ENCODE data around the gene SETD3.

SETD3 gene

DNA sequence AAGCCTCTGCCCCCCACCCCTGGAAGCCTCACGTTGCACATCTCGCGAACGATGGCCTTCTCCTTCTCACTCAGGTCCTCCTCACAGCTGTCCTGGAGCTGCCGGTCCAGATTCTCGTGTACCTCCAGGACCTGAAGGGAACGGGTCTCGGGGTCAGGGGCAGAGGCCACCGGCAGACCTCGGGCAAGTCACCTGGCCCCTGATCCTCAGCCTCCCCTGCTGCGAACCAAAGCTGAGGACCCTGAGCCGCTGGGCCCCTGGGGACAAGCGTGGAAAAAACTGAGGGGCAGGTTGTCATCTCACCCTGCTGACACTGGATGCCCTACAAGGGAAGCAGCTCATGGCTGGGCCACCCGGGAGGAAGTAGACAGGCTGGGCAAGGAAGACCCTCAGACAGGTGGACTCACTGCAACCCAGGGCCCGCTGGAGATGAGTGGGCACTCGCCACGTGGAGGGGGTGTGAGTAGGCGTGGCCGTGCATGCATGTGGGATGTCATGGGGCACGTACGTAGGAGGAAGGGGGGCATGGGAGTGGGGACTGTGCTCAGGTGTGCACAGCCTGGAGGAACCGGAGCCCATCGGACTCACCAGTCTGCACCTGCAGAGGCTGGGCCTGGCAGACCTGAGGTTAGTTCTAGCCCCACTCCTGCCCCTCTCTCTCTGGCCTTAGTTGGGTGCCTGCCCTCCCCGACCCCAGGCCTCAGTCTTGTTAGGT lies 35.7 kb upstream of the SETD3 start:
- no peak for DNase-seq

DNA sequence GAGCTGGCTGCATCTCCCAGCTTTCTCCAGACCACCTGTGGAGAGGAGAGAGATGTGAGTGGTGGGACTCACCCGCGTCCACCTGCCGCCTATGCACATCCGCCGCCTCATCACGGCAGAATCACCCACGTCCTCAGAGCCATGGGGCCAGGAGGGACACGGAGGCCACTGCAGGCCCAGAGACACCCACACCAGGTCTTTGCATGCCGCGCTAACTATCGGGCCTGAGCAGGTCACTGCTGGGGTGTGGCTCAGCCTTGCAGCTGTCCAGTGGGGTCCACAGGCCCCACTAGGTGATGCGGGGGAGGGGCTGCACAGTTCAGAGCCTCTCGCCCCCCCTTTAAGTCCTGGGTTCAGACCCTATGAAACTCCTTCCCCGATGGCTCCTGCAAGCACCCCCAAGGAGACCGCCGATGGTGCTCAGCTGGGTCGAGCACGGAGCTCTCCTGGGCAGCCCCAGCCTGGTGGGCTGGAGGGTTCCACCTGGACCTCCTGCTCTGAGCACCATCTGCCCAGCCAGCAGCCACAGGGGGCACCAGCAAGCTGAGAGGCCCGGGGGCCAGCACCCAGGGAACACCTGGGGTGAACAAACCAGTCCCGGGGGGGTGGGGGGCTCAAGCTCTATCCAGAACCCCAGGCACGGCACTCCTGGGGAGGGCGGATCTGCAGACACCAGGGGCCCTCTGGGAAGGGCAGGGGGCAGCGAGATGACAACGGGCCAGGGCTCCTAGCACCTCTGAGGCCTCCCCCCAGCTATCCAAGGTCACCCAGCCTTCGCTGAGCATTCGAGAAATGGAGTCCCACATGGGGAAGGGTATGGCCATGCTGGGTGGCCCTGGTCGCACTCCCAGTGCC lies 34.9 kb upstream of the SETD3 start:
- DNase-seq, result no peak

DNA sequence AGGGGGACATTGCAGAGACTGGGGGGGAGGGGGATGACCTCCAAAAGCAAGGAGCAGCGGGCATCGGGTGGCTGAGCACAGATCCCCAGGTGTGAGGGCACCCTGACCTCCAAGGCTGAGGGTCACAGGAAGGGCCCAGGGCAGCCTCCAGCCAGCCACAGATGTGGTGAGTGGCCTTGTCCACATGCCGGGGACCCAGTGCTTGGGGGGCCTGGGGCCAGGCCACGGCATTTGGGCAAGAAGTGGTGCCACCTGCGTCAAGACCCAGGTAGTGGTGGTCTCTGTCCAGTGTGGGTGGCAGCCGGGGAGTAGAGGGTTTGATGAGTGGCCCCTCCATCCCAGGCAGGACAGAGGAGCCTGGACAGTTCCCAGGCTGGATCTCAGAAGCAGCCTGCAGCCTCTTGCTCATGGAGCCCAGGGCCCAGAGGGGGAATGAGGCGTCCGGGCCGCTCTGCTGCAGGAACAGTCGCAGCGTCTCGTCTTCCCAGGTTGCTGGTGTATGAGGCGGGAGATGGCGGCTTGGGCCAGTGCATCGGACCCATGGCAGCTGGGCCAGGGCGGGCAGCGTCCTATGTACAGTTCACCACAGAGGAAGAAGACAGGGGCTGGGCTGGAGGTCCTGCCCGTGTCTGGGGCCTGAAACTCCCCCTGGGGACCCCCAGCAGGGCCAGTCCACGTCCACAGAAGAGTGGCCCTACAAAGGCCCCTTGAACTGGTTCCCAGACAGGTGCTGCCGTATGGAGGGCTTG lies 34.1 kb upstream of the SETD3 start:
- DNase-seq, result no peak

DNA sequence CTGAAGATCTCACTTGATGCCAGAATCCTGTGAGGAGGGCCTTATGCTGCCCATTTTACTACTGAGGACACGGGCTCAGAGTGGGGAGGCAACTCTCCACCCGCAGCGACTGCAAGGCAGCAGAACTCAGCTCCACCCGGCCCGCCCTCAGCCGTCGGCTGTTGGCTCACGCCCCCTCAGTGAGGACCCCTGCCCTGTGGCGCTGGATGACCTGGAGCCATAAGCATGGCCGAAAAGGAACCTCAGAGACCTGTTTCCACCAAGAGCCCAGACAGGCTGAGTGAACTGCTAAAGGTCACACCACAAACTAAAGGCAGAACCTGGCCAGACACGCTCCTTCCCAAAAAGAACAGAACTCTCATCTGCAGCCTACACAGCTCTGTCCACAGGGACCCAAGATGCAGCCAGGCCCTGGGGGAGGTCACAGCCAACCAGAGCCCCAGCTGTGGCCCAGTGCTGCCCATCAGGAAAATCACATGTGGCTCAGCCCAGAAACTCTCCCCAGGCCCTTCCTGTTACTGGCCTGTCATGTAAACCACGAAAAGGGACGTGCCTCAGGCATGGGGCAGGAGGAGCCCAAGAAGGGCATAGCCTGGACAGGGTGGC lies 33.4 kb upstream of the SETD3 start:
- DNase-seq, result no peak

DNA sequence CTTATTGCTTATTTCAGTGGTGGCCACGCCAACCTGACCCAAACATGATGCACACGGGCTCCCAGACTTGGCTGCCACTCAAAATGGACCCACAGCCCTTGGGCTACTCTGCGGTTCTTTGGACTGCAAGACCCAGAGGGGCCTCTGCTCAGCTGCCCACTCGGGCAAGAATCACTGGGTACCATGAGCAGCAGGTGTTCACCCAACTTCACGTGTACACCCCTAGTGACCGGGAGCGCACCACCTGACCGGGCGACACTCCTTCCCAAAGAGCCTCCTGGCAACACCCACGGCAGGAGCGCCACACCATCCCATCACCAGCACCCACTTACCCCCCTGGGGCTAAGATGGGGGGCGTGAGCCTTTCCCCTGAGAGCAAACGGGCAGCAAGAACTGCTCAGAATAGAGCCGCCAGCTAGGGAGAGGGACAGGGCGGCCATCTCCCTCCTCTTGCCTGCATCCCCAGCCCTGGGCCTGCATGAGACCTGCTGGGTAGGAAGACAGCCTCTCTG lies 32.6 kb upstream of the SETD3 start:
- no peak for DNase-seq

DNA sequence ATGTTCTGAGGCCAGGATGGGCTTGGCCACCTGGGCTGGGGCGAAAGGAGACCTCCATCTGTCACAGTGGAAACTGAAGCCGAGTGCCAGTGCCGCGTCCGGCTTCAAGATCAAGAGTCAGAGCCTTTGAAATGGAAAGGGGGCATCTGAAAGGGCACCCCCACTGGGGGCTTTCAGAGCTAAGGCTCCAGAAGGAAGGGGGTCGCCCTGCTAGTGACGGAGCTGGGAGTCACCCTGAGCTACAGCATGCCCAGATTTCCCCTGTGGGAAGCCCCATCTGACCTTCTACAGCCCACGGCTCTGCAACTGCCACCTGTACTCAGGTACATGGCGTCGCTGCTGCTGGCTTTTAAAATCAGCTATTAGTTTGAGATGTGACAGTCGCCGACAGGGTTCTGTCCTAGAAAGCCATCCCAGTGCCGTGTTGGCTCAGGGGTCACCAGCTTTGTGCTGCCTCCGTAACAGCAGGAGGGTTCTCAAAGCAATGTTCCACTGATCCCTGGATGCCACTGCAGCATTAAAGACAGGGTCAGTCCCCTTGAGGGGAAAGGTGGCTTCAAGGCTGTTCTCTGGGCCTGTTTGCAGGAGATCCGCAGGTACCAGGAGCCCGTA lies 32.0 kb upstream of the SETD3 start:
- DNase-seq, result no peak

DNA sequence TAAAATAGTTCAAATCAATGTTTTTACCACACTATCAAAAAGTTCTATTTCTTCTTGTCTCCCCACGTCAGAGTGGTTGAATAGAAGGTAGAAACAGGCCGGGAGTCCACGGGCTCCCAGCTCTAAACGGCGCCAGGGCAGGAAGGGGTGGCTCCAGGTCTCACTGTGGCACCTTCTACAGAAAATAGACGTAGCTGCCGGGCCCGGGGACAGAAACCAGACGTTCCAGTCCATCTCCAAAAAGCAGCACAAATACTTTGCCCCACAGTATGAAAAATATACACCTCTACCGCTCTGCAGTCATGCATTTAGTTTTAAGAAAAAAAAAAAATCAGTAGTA lies 31.4 kb upstream of the SETD3 start:
- no peak for DNase-seq

DNA sequence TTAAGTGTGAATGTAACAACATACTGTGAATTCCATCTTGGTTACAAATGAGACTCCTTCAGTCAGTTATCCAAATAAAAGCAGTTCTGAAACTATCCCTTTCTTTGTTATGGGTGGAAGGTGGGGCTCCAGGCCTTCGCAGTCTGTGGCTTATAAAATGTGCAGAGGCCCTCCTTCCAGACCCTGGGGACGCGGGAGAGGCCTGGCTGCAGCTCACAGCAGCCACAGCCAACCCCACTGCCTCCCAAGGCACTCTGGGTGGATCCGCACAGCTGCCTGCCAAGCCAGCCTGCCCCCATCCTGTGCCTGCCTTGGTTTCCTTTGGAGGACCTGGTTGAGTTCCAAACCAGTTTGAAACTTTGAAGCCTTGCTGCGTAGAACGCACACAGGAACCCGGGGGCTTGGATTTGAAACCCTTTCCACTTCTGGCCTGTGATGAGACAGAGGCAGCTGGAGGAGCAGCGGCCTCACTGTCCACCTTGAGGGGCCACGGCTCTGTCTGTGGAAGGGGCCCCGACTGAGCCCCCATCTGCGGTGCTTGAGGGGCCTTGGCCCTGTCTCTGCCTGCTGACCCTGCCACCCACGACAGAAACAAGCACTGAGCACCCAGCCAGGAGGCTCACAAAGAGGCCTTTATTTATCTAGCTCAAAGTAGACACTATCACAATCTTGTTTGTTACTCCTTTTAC lies 30.9 kb upstream of the SETD3 start:
- no peak for DNase-seq

DNA sequence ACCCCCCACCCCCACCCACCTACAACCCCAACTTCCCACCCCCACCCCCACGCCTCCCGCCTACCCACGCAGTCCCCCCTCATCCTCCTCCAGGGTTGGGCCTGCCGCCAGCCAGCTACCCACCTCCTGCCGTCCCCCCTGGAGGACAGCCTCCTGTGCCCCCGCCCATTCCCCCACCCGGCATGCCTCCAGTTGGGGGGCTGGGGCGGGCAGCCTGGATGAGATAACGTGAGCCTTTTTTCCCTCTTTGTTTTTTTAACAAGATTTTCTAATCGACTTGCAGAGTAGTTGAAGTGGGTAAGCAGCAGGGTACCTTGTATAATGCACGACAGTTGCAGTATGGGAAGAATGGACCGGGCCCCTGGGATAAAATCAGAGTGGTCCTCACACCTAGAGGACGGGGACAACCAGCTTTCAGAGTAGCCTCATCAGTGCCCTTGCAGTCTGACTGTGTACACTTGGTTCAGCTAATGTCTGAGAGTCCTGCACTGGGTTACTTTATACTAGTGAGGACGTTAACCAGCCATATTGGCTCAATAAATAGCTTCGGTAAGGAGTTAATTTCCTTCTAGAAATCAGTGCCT lies 30.0 kb upstream of the SETD3 start:
- no peak for DNase-seq

DNA sequence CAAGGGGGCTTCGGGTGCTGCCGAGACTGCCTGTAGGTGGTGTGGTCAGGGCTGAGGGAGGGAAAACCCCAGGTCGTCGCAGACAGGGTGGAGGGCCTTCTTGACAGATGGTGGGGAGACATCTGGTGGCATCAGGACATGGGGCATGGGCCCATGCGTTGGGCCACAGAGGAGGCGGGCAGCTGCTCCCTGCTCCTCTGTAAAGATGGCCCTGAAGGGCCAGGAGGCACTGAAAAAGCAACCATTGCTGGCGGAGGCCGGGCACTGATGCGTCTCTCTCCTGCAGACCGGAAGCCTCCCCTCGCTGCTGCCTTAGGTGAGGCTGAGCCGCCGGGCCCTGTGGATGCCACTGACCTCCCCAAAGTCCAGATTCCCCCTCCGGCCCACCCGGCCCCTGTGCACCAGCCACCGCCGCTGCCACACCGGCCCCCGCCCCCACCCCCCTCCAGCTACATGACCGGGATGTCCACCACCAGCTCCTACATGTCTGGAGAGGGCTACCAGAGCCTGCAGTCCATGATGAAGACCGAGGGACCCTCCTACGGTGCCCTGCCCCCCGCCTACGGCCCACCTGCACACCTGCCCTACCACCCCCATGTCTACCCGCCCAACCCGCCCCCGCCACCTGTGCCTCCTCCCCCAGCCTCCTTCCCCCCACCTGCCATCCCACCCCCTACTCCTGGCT lies 29.4 kb upstream of the SETD3 start:
- no peak for DNase-seq

DNA sequence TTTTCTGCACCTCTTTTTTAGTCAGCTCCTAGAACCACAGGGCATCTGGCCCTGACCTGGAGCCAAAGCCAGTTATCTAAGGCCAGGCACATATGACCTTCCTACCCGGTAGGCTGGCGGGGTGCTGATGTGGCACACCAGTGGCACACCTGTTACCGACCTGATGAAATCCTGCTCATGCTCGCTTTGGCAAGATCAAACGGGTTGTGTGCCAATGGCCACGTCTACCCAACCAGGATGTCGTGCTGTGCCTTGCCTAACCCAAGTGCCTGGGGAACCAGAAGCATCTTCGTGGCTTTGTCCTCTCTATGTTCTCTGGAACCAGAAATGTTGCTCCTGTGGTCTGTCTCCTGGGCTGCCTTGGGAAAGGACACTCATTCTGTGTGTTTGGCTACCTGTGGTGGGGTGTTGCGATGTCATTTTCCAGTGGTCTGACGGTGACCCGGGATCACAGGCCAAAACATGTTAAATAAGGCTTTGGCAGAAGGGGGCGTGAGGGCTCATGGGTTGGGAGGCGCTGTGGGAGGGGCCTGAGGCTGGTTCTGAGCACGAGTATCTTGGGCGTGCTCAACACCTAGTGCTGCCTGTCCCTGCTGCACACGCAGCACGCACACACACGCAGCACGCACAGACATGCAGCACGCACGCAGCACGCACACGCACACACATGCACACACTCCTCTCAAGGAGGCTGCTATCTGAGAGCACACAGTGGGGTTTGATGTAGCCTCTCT lies 28.4 kb upstream of the SETD3 start:
- DNase-seq, result no peak

DNA sequence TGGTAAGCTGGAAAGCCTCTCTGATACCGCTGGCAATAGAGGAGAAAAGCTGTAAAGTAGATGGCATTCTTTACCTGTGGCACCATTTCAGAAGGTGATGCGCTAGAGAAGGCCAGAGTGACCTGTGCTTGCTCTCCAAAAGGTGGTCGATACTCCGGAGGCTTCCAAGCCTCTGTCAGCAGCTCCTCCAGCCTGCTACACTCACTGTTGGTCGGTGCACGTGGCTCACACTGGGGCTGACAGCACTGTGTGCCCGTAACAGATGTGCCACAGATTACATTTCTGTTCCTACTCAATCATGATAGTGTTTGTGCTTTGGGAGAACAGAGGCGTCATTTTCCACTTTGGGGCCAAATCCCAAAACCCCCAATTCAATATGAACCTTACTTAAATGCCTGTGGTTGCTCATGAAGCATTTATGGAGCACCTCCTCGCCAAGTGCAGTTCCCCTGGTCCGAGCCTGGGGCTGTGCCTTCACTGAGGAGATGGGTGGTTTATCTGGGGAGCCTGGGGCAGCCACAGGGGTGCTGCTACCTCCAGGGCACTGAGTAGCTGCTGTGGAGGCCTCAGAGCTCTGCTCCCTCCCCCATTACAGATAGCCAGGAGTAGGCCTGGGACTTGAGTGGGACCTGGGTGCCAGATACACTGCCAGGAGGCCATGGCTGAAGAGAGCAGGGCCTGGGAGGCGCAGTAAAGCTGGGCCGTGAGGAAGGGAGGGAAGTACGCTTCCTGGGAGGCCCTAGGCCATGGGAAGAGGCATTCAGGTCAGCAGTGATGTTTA lies 27.4 kb upstream of the SETD3 start:
- DNase-seq, result no peak

DNA sequence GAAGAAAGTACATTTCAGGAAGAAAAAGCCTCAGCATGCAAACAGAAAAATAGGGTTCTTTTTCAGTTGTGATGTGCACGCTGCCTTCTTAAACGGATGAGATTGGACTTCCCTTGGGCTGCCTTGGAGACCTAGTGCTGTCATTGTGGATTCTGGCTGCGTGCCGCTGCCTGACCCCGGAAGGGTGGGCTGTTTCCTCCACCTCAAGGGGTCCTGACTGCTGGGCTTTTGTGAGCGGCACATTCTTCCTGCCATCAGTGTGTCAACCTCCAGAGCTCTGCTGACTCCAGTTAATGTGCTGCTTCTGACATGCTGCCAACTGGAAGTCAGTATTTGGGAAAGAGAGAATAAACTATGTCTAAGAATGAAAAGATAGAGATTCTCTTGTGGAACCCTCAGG lies 25.6 kb upstream of the SETD3 start:
- no peak for DNase-seq

DNA sequence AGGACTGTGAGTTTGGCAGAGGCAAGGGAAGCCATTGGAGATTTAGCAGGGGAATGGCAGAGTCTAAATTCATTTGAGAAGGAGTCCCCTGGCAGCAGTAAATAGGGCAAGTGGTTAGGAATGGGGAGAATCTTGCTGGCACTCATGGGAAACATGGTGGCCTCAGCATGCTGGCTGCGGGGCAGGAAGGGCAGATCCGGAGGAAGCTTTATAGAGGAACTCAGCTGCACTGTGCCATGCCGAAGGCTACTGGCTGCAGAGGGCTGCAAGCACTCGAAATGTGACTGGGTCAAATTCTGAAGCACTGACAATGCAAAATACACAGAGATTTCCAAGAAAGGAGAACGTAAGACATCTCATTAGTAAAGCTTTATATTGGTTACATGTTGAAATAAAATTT lies 24.4 kb upstream of the SETD3 start:
- no peak for DNase-seq

DNA sequence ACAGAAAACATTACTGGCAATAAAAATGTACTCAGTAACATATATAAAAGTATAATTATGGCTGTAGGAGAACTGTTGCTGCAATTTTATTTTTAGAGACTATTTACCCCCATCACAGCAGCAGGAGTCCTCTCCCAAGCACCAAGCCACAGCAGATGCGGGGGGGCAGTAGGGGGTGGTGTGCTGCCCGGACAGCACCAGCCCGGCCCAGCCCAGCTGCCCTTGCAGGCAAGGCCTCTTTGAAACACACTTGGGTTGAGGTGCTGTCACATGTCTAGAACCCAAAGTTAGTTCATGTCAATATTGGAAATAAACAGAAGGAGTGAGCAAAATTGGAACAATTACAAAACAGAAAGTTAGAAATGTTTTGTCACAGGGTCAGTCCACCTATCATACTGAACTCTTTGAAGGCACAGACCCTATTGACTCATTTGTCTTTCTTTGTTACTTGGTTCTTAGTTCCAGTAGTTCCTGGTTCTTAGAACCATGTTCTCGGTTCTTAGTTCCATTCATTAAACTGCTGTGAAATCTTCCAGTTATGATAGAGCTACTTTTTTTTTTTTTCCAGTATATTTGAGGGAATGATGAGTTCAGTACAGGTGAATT lies 23.3 kb upstream of the SETD3 start:
- no peak for DNase-seq

DNA sequence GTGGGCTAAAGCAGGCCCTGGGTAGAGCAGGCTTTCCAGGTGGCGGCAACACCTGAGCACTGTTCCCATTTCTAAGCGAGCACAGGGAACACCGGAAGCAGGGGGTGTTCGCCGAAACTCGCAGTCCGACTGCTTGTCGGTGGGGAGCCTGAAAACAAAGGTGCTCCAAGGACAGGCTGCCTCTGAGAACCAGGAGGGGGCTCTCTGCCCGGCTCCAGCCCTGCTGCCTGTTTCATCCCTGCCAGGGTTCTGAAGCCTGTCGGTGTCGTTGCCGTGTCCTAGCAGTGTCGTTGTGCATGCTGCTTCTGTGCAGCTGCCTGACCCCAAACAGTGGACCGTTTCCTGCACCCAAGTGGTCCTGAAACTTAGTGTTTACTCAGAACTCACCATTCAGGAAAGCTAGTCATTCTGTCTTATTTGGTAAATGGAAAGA lies 22.3 kb upstream of the SETD3 start:
- DNase-seq, result no peak

DNA sequence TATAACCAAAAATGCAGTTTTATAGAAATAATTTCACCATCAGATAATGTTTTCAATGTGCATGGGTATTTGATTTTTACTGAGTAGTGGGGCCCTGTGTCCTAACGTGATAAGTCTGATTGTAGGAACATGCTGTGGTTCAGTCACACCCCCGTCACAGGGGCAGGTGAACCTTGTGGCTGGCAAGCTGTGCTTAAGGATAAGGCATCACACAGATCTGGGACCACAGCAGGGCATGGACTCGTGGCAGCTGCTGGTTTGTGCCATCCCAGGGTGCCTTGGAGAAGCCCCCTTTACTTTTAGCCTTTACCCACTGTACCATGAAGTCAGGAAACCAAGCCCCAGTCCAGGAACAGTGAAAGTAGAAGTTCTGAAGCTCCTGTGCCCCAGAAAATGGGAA lies 17.2 kb upstream of the SETD3 start:
- no peak for DNase-seq

DNA sequence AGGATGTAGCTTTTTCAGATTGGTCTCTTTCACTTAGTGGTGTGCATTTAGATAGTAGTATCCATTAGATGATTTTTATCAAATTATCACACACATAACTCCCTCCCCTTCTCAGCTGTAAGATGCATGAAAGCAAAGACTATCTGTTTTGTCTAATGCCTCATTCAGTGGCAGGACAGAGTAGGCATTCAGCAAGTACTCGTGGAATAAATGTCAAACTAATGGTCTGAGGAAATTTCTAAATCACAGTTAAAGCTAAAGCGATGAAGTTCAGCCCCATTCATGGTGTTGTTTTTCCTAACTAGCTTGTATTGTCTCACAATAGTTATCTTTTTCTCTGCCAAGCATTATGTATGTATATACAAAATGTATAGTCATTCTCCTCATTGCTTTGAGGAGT lies 16.7 kb upstream of the SETD3 start:
- no peak for DNase-seq

DNA sequence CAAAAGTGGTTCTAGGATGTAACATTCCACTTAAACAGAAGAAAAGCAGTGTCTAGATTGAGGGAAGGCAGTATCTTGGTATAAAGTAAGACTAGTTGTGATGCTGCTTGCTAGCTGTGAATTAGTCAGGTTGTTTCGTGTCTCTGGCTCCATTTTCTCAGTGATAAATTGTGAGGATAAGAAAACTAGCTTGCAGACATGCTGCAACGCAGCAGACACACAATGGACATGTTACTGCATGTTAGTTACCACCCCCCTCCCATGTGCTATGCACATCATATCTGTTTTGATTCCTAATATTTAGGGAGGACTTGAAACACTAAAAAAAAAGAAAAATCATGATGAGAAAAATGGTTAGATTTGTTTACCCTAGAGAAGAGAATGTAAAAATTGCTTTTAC lies 3.4 kb upstream of the SETD3 start:
- no peak for DNase-seq

All from NCI-H1092 treated with DMSO at 0.1 percent for 48 hours (cell line).